Measurements from ENCODE around the gene MYL12B. TPM values are rescaled to one million over a fixed set of nuclear protein-coding genes. Genes with fewer than 3 reads are reported as not detected.

The MYL12B gene
- total RNA-seq, 1 experiment from 2014 or later: 420 TPM

GRCh38 chr18:3304832-3305231 is 42.9 kb downstream of the MYL12B start:
- H3K9me3 ChIP-seq (ENCODE audit: control insufficient read depth, insufficient read depth, low read depth, low read length): no peaks in the 10 kb centered on the region
- intact Hi-C loops (cut with micrococcal nuclease; ENCODE audit: unreplicated experiment) (no loop called here), in situ Hi-C loops (cut with HindIII; ENCODE audit: low pct_unique_long_range_greater_than_20kb, low sequenced_read_pairs) (no loop called here)
- CTCF ChIA-PET: no interaction called here
- peaks cover 24% of the 10 kb centered on the region for H3K4me1 ChIP-seq (ENCODE audit: control insufficient read depth, insufficient read depth, low read length)
- no peak for DNase-seq (ENCODE audit: low read depth, low spot score)
- BruUV-seq (replicated peaks): no TSS peak
- no peaks in the 10 kb centered on the region for H3K27me3 ChIP-seq (ENCODE audit: control insufficient read depth, insufficient read depth, low read length)
- H3K36me3 ChIP-seq (ENCODE audit: control insufficient read depth, insufficient read depth, low read length): no peaks in the 10 kb centered on the region
- H3K27ac ChIP-seq (ENCODE audit: low read length): peak overlapping the region; percentile 92; the same call in 1 of the 2 replicates
- TF ChIP-seq POLR2AphosphoS5 (IDR thresholded peaks at IDR 0.05; ENCODE audit: low read depth, low read length) (no peak), REST (IDR thresholded peaks at IDR 0.05; ENCODE audit: insufficient read depth in 1 of 2, low read depth in 2 of 2, low read length in 1 of 2) (no peak), TCF7L2 (IDR thresholded peaks at IDR 0.05; ENCODE audit: low read depth, low read length) (no peak), CTCF (IDR thresholded peaks at IDR 0.05) (no peak), SIN3A (IDR thresholded peaks at IDR 0.05; ENCODE audit: borderline replicate concordance, insufficient read depth, low read depth, low read length) (no peak)
- POLR2A ChIA-PET: no interaction called here
- H3K4me3 ChIP-seq (ENCODE audit: low read depth in 2 of 2, low read length in 2 of 2): no peak overlapping the region
- peak; percentile 32; the same call in 1 of the 2 replicates for ATAC-seq

- H3K36me3 ChIP-seq (ENCODE audit: control insufficient read depth, insufficient read depth, low read length): no peaks in the 10 kb centered on the region
- in situ Hi-C loops (cut with HindIII; ENCODE audit: low pct_unique_long_range_greater_than_20kb, low sequenced_read_pairs): no loop called here
- BruUV-seq (replicated peaks): no TSS peak
- H3K27me3 ChIP-seq (ENCODE audit: control insufficient read depth, insufficient read depth, low read length): no peaks in the 10 kb centered on the region
- peak overlapping the region; percentile 92 for H3K27ac ChIP-seq (ENCODE audit: low read length)
- ATAC-seq (peak; percentile 97), DNase-seq (ENCODE audit: low read depth, low spot score) (peak; percentile 69)
- intact Hi-C loops (cut with micrococcal nuclease; ENCODE audit: unreplicated experiment): no loop called here
- ChIA-PET POLR2A (interaction anchor here (0.6 kb wide), 1 partner anchor 289 kb away, joined by 7 read pairs; no protein-coding TSS in a partner anchor), CTCF (no interaction called here)
- TF ChIP-seq REST (IDR thresholded peaks at IDR 0.05; ENCODE audit: insufficient read depth in 1 of 2, low read depth in 2 of 2, low read length in 1 of 2) (no peak), CTCF (IDR thresholded peaks at IDR 0.05) (no peak), TCF7L2 (IDR thresholded peaks at IDR 0.05; ENCODE audit: low read depth, low read length) (0 out of 2 replicates have a peak, but pooled peaks have one; percentile 23), POLR2AphosphoS5 (IDR thresholded peaks at IDR 0.05; ENCODE audit: low read depth, low read length) (no peak)
- peak overlapping the region in 1 of 2 experiments; percentile 43; a peak in 2 of 4 replicates for H3K4me3 ChIP-seq (ENCODE audit: low read depth in 2 of 2, low read length in 2 of 2)
- no peaks in the 10 kb centered on the region for H3K9me3 ChIP-seq (ENCODE audit: control insufficient read depth, insufficient read depth, low read depth, low read length)
- peaks cover 24% of the 10 kb centered on the region for H3K4me1 ChIP-seq (ENCODE audit: control insufficient read depth, insufficient read depth, low read length)
Measured at GRCh38 chr18:3305354-3305762, 43.4 kb downstream of the MYL12B start.

Data from Panc1 (cell line).